Right hindlimb (tissue), 1 donor: Measurements from ENCODE around the gene ARHGAP26.
A peak's percentile ranks its signal among the peaks of the same experiment; 100 is the strongest.

Source experiments
- DNase-seq: peaks from one replicate; pipeline ENCODE4 v3.0.0-alpha.2; 2018

The ARHGAP26 gene

GRCh38 chr5:143236682-143237081 lies 466.5 kb downstream of the ARHGAP26 start:
- DNase-seq = no peak

- DNase-seq = no peak
Measured at GRCh38 chr5:143237664-143238063, 467.5 kb downstream of the ARHGAP26 start.

- DNase-seq = no peak
Measured at GRCh38 chr5:143238620-143239019, 468.4 kb downstream of the ARHGAP26 start.

GRCh38 chr5:143239882-143240518 lies 469.8 kb downstream of the ARHGAP26 start:
- DNase-seq = no peak

- no peak for DNase-seq
Measured at GRCh38 chr5:143241892-143242291, 471.7 kb downstream of the ARHGAP26 start.

GRCh38 chr5:143243103-143243502 lies 472.9 kb downstream of the ARHGAP26 start:
- DNase-seq = no peak

- peak; percentile 83 for DNase-seq
Measured at GRCh38 chr5:143244000-143244736, 474.0 kb downstream of the ARHGAP26 start.

- DNase-seq = no peak
Measured at GRCh38 chr5:143244990-143245389, 474.8 kb downstream of the ARHGAP26 start.

GRCh38 chr5:143245929-143246561 lies 475.9 kb downstream of the ARHGAP26 start:
- no peak for DNase-seq

- DNase-seq = no peak
Measured at GRCh38 chr5:143247134-143247815, 477.1 kb downstream of the ARHGAP26 start.

- no peak for DNase-seq
Measured at GRCh38 chr5:143248391-143248790, 478.2 kb downstream of the ARHGAP26 start.

GRCh38 chr5:143248822-143249579 lies 478.8 kb downstream of the ARHGAP26 start:
- no peak for DNase-seq

- no peak for DNase-seq
Measured at GRCh38 chr5:143249851-143250250, 479.7 kb downstream of the ARHGAP26 start.

GRCh38 chr5:143251190-143251589 lies 481.0 kb downstream of the ARHGAP26 start:
- no peak for DNase-seq

GRCh38 chr5:143251946-143252345 lies 481.8 kb downstream of the ARHGAP26 start:
- no peak for DNase-seq

GRCh38 chr5:143254819-143255218 lies 484.6 kb downstream of the ARHGAP26 start:
- no peak for DNase-seq

GRCh38 chr5:143258559-143259253 lies 488.5 kb downstream of the ARHGAP26 start:
- DNase-seq = no peak

- DNase-seq = no peak
Measured at GRCh38 chr5:143259254-143259605, 489.1 kb downstream of the ARHGAP26 start.

GRCh38 chr5:143261748-143262392 lies 491.7 kb downstream of the ARHGAP26 start:
- no peak for DNase-seq

GRCh38 chr5:143262393-143263174 lies 492.4 kb downstream of the ARHGAP26 start:
- no peak for DNase-seq
